ENCODE data around the gene OTOGL.

- TF ChIP-seq CTCF (conservative IDR thresholded peaks at IDR 0.05; ENCODE audit: low read depth, low read length) (no peak), EZH2phosphoT487 (IDR thresholded peaks at IDR 0.05; ENCODE audit: borderline replicate concordance, low read length) (no peak)
Measured at GRCh38 chr12:80135624-80136023, 36.3 kb downstream of the OTOGL start.

All from PC-3 (cell line).